ENCODE measurements around the gene C2orf81. TPM values are rescaled to one million over a fixed set of nuclear protein-coding genes. Genes with fewer than 3 reads are reported as not detected.
"Not testable (repeated sequence)": the region's sequence is repeated elsewhere in the genome, so short reads cannot be mapped to it uniquely, and the experiment has no call there.

Gene C2orf81
- 1 to 10 TPM in 2 of 5 donors, not detected in 3; 2.7 to 3.5 TPM for total RNA-seq
- polyA plus RNA-seq: 1 to 10 TPM; 1.7 to 2.2 (median 2.1) TPM
- long read RNA-seq, donor 1, partial matches to known transcripts: 0 of 3 reads
- long read RNA-seq, donor 1, other reads (novel, unspliced or antisense): 0 of 3 reads
- long read RNA-seq, donor 2, partial matches to known transcripts: 0 of 3 reads
- long read RNA-seq, donor 2, other reads (novel, unspliced or antisense): 0 of 3 reads
- long read RNA-seq, donor 3, partial matches to known transcripts: 0 of 2 reads
- long read RNA-seq, donor 3, other reads (novel, unspliced or antisense): 0 of 2 reads
- long read RNA-seq, donor 4: 0 reads
- long read RNA-seq, donor 5, partial matches to known transcripts: 0 of 2 reads
- long read RNA-seq, donor 5, other reads (novel, unspliced or antisense): 0 of 2 reads
- long read RNA-seq, donor 6: 0 reads
- long read RNA-seq, donor 7, partial matches to known transcripts: 0 of 2 reads
- long read RNA-seq, donor 7, other reads (novel, unspliced or antisense): 0 of 2 reads
- long read RNA-seq, donor 8, partial matches to known transcripts: 0 of 2 reads
- long read RNA-seq, donor 8, other reads (novel, unspliced or antisense): 0 of 2 reads
- long read RNA-seq, donor 9, transcript C2orf81-206 (1 exons, 2,407 nt): major isoform, 6 of 6 reads
- long read RNA-seq, donor 9, partial matches to known transcripts: 0 of 6 reads
- long read RNA-seq, donor 9, other reads (novel, unspliced or antisense): 0 of 6 reads
- long read RNA-seq, donor 10, partial matches to known transcripts: 0 of 2 reads
- long read RNA-seq, donor 10, other reads (novel, unspliced or antisense): 0 of 2 reads

- H3K27ac ChIP-seq: peak within 1 kb of the TSS; percentile 62 to 84 (median 75)
- no peak for TF ChIP-seq CTCF (IDR thresholded peaks at IDR 0.05)
- peak in 1 of 4 donors; percentile 14 for TF ChIP-seq POLR2A (IDR thresholded peaks at IDR 0.05)
- TF ChIP-seq POLR2AphosphoS5 (IDR thresholded peaks at IDR 0.05): peak; percentile 8 to 86 (median 77)
- no peak for TF ChIP-seq EP300 (IDR thresholded peaks at IDR 0.05)
- DNase-seq: peak; percentile 89 to 97
- peaks cover 2 to 20% (median 17%) of the 10 kb centered on the region in 4 donors for H3K36me3 ChIP-seq
- H3K4me1 ChIP-seq: peaks cover 4 to 20% (median 19%) of the 10 kb centered on the region in 4 donors
- no peaks in the 10 kb centered on the region for H3K27me3 ChIP-seq
- WGBS, 5 donors: 0% methylated on average over 20 to 57 of the region's 57 CpGs
- H3K9me3 ChIP-seq: no peaks in the 10 kb centered on the region
- peak within 1 kb of the TSS; percentile 64 to 82 (median 72) for H3K4me3 ChIP-seq
- intact Hi-C loops (cut with DNase I; ENCODE audit: low total_unique reads): no loop called here
These were observed at the start of gene C2orf81, which contains the start of gene WDR54 for GRCh38 chr2:74421221-74421870. TSS of gene C2orf81 (minus strand) at chr2:74421619. CDS start at chr2:74421560, 59 bp downstream. TSS of gene WDR54 (plus strand) at chr2:74421730. CDS start at chr2:74422154, 424 bp downstream.

GRCh38 chr2:74470742-74471141 lies 49.3 kb upstream of the C2orf81 start:
- H3K36me3 ChIP-seq: peaks cover 14 to 18% (median 17%) of the 10 kb centered on the region in 4 donors
- H3K9me3 ChIP-seq; DNase-seq; H3K27me3 ChIP-seq; H3K4me3 ChIP-seq; intact Hi-C loops (cut with DNase I; ENCODE audit: low total_unique reads); H3K27ac ChIP-seq: not testable (repeated sequence)
- 91 to 95% (median 94%) methylated on average over 12 of the region's 12 CpGs for WGBS, 5 donors
- H3K4me1 ChIP-seq: peaks cover 14 to 35% (median 33%) of the 10 kb centered on the region in 4 donors

- H3K4me1 ChIP-seq: peaks cover 11 to 43% (median 31%) of the 10 kb centered on the region in 4 donors
- no peaks in the 10 kb centered on the region for H3K27me3 ChIP-seq
- H3K27ac ChIP-seq: peak overlapping the region; percentile 89 to 94 (median 92)
- no peak for DNase-seq
- TF ChIP-seq POLR2A (IDR thresholded peaks at IDR 0.05): no peak
- TF ChIP-seq POLR2AphosphoS5 (IDR thresholded peaks at IDR 0.05): no peak
- no peak for TF ChIP-seq CTCF (IDR thresholded peaks at IDR 0.05)
- no peak for TF ChIP-seq EP300 (IDR thresholded peaks at IDR 0.05)
- peaks cover 5 to 25% (median 25%) of the 10 kb centered on the region in 4 donors for H3K36me3 ChIP-seq
- 0 to 8% (median 4%) methylated on average over 8 to 13 of the region's 13 CpGs for WGBS, 5 donors
- no peaks in the 10 kb centered on the region for H3K9me3 ChIP-seq
- intact Hi-C loops (cut with DNase I; ENCODE audit: low total_unique reads): no loop called here
- H3K4me3 ChIP-seq: peak overlapping the region; percentile 88 to 96 (median 89)
These were observed 43.0 kb upstream of the C2orf81 start for GRCh38 chr2:74464406-74464805.

- peaks cover 5 to 25% (median 25%) of the 10 kb centered on the region in 4 donors for H3K36me3 ChIP-seq
- intact Hi-C loops (cut with DNase I; ENCODE audit: low total_unique reads): no loop called here
- no peak overlapping the region for H3K4me3 ChIP-seq
- H3K27me3 ChIP-seq: no peaks in the 10 kb centered on the region
- TF ChIP-seq POLR2AphosphoS5 (IDR thresholded peaks at IDR 0.05) (no peak), CTCF (IDR thresholded peaks at IDR 0.05) (no peak), POLR2A (IDR thresholded peaks at IDR 0.05) (no peak), EP300 (IDR thresholded peaks at IDR 0.05) (no peak)
- peak overlapping the region in 4 of 5 donors; percentile 32 to 43 (median 38) for H3K27ac ChIP-seq
- no peak for DNase-seq
- WGBS, 5 donors: 66 to 83% (median 69%) methylated on average over 4 of the region's 4 CpGs
- no peaks in the 10 kb centered on the region for H3K9me3 ChIP-seq
- peaks cover 19 to 52% (median 40%) of the 10 kb centered on the region in 4 donors for H3K4me1 ChIP-seq
These were observed 41.3 kb upstream of the C2orf81 start for GRCh38 chr2:74462786-74463105.
